GM12875 (cell line): ENCODE data around the gene IWS1.
A peak's percentile ranks its signal among the peaks of the same experiment; 100 is the strongest.

Experiments used
- H3K4me3 ChIP-seq: one replicate; pipeline ENCODE4 v1.5.1; 2011; ENCODE audit warnings: low read depth, low read length, control low read depth
- CTCF ChIP-seq: IDR thresholded peaks from 2 replicates; pipeline ENCODE4 v1.5.1; 2011; ENCODE audit warnings: low read depth, mild to moderate bottlenecking, control low read depth, inconsistent platforms, low read length, moderate library complexity, borderline replicate concordance; ENCODE audit not compliant: insufficient read depth

IWS1 gene

DNA sequence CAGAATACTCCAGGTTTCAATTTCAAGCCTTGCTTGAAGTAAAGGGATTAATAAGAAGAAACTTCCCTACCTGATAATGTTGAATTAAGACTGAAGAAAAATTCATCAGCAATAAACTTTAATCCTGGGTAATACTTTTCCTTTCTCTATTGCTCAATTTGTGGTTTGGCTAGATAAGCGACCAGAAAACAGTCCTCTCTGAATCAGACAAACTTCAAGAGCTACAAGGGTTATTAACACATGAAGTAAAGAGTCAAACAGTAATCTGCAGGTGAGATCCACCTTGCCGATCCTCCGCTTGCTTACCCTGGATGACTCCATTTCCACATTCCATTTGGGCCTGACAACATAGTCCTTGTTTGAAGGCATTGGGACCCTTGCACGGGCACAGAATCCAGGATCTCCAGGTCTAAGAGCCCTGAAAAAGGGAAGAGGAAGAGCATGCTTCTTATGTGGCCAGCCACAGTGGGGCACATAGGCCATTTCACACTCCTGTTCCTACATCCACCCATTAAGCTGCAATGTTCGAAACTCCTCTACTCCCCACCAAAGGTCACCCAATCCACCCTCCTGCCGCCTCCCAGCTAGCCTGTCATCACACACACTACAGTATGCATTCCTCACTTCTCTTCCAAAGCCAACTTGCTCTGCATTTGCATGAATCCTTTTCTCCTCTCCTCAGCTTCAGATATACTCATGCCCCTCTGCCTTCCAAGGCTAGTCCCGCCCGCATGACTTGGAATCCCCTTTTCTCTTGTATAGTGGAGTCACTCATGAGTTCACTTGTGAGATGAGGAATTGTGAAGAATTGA, 39.8 kb downstream of the IWS1 start:
- no peak for TF ChIP-seq CTCF
- H3K4me3 ChIP-seq, result no peak overlapping the region

GRCh38 chr2:127485694-127486071, 40.6 kb downstream of the IWS1 start:
- H3K4me3 ChIP-seq, result no peak overlapping the region
- TF ChIP-seq CTCF, result no peak

- H3K4me3 ChIP-seq, result no peak overlapping the region
- no peak for TF ChIP-seq CTCF
Observed at GRCh38 chr2:127485051-127485693, 41.1 kb downstream of the IWS1 start.

DNA sequence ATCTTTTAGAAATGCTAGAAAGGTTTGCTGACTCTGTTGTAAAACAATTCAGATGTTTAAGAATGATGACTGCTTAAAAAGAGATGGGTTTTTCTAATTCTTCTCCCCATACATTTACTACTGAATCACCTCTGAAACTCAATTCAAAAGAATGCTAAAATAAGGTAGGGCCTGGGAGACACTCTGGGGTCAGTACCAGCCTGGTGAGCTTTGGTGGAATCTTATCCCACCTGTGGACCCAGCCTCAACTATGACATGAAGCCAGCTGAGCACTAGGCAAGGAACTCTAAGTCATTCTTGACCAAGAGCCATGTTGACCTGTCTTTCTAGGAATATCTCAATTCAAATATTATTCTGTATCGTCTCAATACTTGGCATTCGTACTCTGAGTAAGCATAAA, 44.3 kb downstream of the IWS1 start:
- no peak for TF ChIP-seq CTCF
- no peak overlapping the region for H3K4me3 ChIP-seq

- no peak overlapping the region for H3K4me3 ChIP-seq
- no peak for TF ChIP-seq CTCF
Observed at GRCh38 chr2:127479866-127480743, 46.2 kb downstream of the IWS1 start.

DNA sequence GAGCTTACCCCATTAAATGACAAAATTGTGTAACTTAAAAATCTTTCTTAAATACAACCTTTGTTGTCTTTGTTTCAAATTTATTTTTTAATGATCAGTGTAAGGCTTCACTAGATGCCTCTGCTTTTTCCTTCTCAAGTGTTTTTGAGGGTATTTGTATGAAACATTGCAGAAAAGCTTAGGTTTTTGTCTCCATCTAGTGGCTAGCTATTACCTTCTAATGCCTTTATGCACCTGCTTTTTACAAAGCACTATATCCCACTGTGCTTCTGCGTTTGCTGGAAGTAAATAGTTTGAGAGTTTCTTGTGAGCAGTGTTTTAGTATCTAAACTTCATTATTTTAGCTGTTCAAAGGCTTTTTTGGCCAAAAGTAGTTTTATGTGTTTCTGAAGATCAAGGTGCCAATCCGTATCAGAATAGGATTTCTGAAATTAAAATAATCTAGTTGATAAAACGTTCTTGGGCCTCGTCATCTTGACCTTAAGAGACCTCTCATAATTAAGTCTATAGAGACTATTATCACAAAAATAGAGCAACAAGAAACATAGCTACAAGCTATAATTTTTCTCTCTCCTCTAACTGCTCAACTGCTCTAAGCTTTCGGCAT, 47.0 kb downstream of the IWS1 start:
- no peak overlapping the region for H3K4me3 ChIP-seq
- TF ChIP-seq CTCF, result peak; percentile 54; the same call in 1 of the 2 replicates
